Spinal cord (tissue), 10 donors: Measurements from ENCODE around the gene ALDH3A1. TPM values are rescaled to one million over a fixed set of nuclear protein-coding genes. Genes with fewer than 3 reads are reported as not detected.
A peak's percentile ranks its signal among the peaks of the same experiment; 100 is the strongest.

Experiments used
- DNase-seq, 6 donors: peaks; one replicate each; pipeline versions ENCODE4 v3.0.0 to v3.0.0-alpha.2; 2013 to 2015; ENCODE audit warnings: low spot score in 6 of 6, low read depth in 4 of 6
- H3K27ac ChIP-seq: one replicate; pipeline ENCODE4 v1.5.1; 2013; ENCODE audit warnings: low read depth, low read length, control low read depth
- H3K27me3 ChIP-seq: one replicate; pipeline ENCODE4 v1.6.1; 2013; ENCODE audit warnings: low read length; ENCODE audit not compliant: control insufficient read depth, insufficient read depth
- H3K36me3 ChIP-seq: one replicate; pipeline ENCODE4 v1.6.1; 2013; ENCODE audit warnings: low read length; ENCODE audit not compliant: control insufficient read depth, insufficient read depth
- H3K4me1 ChIP-seq: one replicate; pipeline ENCODE4 v1.6.1; 2013; ENCODE audit warnings: low read length; ENCODE audit not compliant: control insufficient read depth, insufficient read depth
- H3K4me3 ChIP-seq: one replicate; pipeline ENCODE4 v1.5.1; 2013; ENCODE audit warnings: low read depth, low read length, control low read depth
- H3K9me3 ChIP-seq: one replicate; pipeline ENCODE4 v1.6.1; 2013; ENCODE audit warnings: low read length; ENCODE audit not compliant: control insufficient read depth, insufficient read depth
- WGBS: methylation state at CpG from one replicate; pipeline ENCODE4 v1.1.5; 2013; ENCODE audit warnings: missing lambda C conversion rate; ENCODE audit not compliant: insufficient coverage; 5-methylcytosine and 5-hydroxymethylcytosine counted together
- polyA plus RNA-seq, 2 donors: library from polyadenylated mRNA; unstranded; fragments of 120-200 nt; gene quantifications; one replicate each; pipeline ENCODE4 v1.2.1, GENCODE V29; 2013; ENCODE audit not compliant: insufficient read length in 2 of 2
- total RNA-seq, 2 donors: library from RNA; depleted of rRNA in 1 of 2; stranded (reverse); fragments of 120-200 nt in 1 of 2; fragments of >200 nt in 1 of 2; gene quantifications; one replicate each; pipeline versions ENCODE4 v1.2.3 to v1.2.4, GENCODE V29; 2013 to 2014
- donor health status: healthy.

ALDH3A1 gene
- total and polyA plus RNA-seq, 4 donors = 0.20 to 0.51 (median 0.35) TPM

- Histone ChIP-seq H3K27ac (no peak within 1 kb of the TSS), H3K27me3 (no peaks in the 10 kb centered on the region), H3K36me3 (peaks cover 6% of the 10 kb centered on the region), H3K9me3 (no peaks in the 10 kb centered on the region), H3K4me3 (no peak within 1 kb of the TSS), H3K4me1 (peaks cover 29% of the 10 kb centered on the region)
- DNase-seq = peak in 2 of 6 donors; percentile 15 to 63
- 41% methylated on average over 13 of the region's 13 CpGs for WGBS
Observed at GRCh38 chr17:19716108-19717030, 31.7 kb downstream of the ALDH3A1 start, which contains the start of gene SLC47A2. Gene SLC47A2 (minus strand): TSS chr17:19716584. CDS start chr17:19716555, 29 bp downstream.

GRCh38 chr17:19714542-19715411 lies 33.3 kb downstream of the ALDH3A1 start:
- no peaks in the 10 kb centered on the region for H3K9me3 ChIP-seq
- WGBS = 95% methylated on average over 27 of the region's 27 CpGs
- no peak for DNase-seq
- H3K4me1 ChIP-seq = peaks cover 19% of the 10 kb centered on the region
- H3K36me3 ChIP-seq = peaks cover 6% of the 10 kb centered on the region
- no peaks in the 10 kb centered on the region for H3K27me3 ChIP-seq
- H3K27ac ChIP-seq = no peak overlapping the region
- no peak overlapping the region for H3K4me3 ChIP-seq

- WGBS = 91% methylated on average over 28 of the region's 28 CpGs
Observed at GRCh38 chr17:19713901-19714361, 34.2 kb downstream of the ALDH3A1 start.

GRCh38 chr17:19713462-19713861 lies 34.6 kb downstream of the ALDH3A1 start:
- Histone ChIP-seq H3K36me3 (peaks cover 6% of the 10 kb centered on the region), H3K27ac (no peak overlapping the region), H3K9me3 (no peaks in the 10 kb centered on the region), H3K27me3 (no peaks in the 10 kb centered on the region), H3K4me1 (peaks cover 19% of the 10 kb centered on the region), H3K4me3 (no peak overlapping the region)
- no peak for DNase-seq
- WGBS = 82% methylated on average over 14 of the region's 16 CpGs

More at GRCh38 chr17:19713901-19714361, 34.2 kb downstream of the ALDH3A1 start:
- H3K27me3 ChIP-seq = no peaks in the 10 kb centered on the region
- no peak for DNase-seq
- H3K4me1 ChIP-seq = peaks cover 19% of the 10 kb centered on the region
- H3K9me3 ChIP-seq = no peaks in the 10 kb centered on the region
- no peak overlapping the region for H3K27ac ChIP-seq
- no peak overlapping the region for H3K4me3 ChIP-seq
- H3K36me3 ChIP-seq = peaks cover 6% of the 10 kb centered on the region

GRCh38 chr17:19712436-19713004 lies 35.6 kb downstream of the ALDH3A1 start:
- Histone ChIP-seq H3K36me3 (peaks cover 6% of the 10 kb centered on the region), H3K9me3 (no peaks in the 10 kb centered on the region), H3K27ac (no peak overlapping the region), H3K27me3 (no peaks in the 10 kb centered on the region), H3K4me1 (peaks cover 19% of the 10 kb centered on the region), H3K4me3 (no peak overlapping the region)
- 78% methylated on average over 9 of the region's 12 CpGs for WGBS
- peak in 1 of 6 donors; percentile 3 for DNase-seq

DNA sequence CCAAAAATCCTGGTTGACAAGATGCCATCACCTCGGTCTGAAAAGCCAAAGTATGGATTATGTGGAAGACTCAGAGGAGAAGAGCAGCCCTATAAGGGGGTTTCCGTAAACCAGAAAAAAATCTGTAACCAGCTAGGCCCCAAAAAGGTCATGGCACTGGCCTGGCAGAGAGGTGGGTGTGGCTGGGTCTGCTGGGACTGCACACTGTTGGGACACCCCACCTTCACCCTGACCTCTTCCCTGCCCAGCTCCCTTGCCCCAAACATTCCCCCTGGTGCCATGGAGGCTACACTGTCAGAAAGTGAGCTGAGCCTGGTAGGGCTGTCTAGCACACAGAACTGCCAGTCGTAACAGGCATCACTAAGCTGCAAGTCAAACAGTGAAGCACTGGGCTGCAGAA lies 38.3 kb downstream of the ALDH3A1 start:
- 100% methylated on average over 2 of the region's 3 CpGs for WGBS

GRCh38 chr17:19708431-19709175 lies 39.5 kb downstream of the ALDH3A1 start:
- Histone ChIP-seq H3K27ac (no peak overlapping the region), H3K4me1 (peaks cover 32% of the 10 kb centered on the region), H3K36me3 (peaks cover 7% of the 10 kb centered on the region), H3K4me3 (no peak overlapping the region), H3K9me3 (no peaks in the 10 kb centered on the region), H3K27me3 (no peaks in the 10 kb centered on the region)
- no peak for DNase-seq
- WGBS = 89% methylated on average over 3 of the region's 6 CpGs

More for the DNA sequence above, 38.3 kb downstream of the ALDH3A1 start:
- Histone ChIP-seq H3K4me1 (peaks cover 20% of the 10 kb centered on the region), H3K4me3 (no peak overlapping the region), H3K27ac (no peak overlapping the region), H3K9me3 (no peaks in the 10 kb centered on the region), H3K27me3 (no peaks in the 10 kb centered on the region), H3K36me3 (peaks cover 9% of the 10 kb centered on the region)
- DNase-seq = no peak

DNA sequence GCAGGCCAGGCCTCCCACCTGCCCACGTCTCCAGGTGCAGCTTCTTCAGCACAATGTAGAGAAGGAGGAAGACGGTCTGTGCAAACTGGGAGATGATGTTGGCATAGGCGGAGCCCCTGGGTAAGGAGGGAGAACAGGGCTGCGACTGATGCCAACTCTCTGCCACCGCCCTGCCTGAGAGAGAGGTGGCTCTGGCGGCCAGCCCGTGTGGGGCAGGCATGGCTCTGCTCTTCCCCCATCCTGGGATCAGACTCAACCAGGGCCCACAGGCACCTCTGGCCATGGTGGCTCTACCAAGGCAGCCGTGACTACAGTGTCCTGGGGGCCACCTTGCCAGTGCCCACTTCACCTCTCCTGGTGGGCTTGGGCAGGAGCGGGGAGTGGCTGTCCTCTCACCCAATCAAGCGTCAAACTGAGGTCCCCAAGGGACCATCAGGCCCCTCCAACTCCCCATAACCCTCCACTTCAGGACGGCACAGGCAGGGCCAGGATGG lies 40.3 kb downstream of the ALDH3A1 start:
- no peak for DNase-seq
- H3K9me3 ChIP-seq = no peaks in the 10 kb centered on the region
- WGBS = 89% methylated on average over 10 of the region's 11 CpGs
- H3K4me1 ChIP-seq = peaks cover 40% of the 10 kb centered on the region
- H3K36me3 ChIP-seq = peaks cover 7% of the 10 kb centered on the region
- no peak overlapping the region for H3K27ac ChIP-seq
- no peak overlapping the region for H3K4me3 ChIP-seq
- H3K27me3 ChIP-seq = no peaks in the 10 kb centered on the region
